ENCODE results near the gene GRK6.

Gene GRK6

DNA sequence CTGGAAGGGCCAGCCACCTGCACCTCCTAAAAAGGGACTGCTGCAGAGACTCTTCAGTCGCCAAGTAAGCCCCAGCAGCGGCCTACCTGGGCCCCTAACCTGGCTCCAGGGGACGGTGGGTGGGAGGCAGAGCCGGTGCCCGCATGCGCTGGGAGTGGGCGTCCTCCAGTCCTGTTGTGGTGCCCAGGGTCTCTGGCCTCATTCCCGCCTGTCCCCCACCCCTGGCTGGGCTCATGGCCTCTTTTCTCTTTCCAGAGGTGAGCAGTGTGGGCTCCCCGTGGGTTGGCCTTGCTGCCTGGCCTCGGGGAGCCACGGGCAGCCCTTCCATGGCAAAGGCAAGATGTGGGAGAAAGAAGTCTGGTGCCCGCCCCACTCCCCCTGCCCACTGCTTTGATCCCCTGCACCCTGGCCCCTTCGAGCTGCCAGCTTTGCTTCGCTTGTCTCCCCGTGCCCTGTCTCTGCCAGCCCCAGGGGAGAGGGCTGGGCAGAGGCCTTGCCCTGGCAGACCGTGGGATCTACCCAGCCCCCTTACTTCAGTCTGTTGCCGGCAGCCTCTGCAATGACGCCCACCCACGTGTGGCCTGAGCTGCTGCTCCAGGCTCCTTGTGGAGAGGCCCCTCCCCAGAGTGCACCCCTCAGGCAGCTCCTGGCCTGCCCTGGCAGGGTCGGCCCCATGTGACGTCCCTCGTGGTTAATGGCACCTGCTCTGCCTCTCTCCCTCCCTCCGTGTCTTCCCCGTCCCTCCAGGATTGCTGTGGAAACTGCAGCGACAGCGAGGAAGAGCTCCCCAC is 14.7 kb downstream of the GRK6 start:
- DNase-seq = no peak

DNA sequence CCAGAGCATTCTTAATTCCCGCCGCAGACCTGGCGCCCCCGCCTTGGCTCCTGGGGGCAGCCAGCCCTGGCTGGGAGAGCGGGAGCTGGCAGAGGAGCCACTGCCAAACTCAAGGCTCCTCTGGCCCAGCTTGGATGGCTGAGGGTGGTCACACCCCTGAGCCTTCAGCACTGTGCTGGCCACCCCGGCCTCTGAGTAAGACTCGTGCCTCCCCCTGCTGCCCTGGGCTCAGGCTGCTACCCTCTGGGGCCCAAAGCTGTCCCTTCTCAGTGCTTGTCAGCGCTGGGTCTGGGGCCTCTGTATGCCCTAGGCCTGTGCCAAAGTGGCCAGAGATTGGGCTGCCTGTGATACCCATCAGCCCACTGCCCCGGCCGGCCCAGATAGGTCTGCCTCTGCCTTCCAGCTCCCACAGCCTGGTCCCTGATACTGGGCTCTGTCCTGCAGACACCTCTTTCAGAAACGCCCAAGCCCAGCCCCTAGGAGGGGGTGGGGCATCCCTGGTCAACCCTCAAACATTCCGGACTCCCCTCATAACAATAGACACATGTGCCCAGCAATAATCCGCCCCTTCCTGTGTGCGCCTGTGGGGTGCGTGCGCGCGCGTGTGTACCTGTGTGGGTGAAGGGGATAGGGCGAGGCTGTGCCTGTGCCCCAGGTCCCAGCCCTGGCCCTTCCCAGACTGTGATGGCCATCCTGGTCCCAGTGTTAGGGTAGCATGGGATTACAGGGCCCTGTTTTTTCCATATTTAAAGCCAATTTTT is 15.8 kb downstream of the GRK6 start:
- no peak for DNase-seq

DNA sequence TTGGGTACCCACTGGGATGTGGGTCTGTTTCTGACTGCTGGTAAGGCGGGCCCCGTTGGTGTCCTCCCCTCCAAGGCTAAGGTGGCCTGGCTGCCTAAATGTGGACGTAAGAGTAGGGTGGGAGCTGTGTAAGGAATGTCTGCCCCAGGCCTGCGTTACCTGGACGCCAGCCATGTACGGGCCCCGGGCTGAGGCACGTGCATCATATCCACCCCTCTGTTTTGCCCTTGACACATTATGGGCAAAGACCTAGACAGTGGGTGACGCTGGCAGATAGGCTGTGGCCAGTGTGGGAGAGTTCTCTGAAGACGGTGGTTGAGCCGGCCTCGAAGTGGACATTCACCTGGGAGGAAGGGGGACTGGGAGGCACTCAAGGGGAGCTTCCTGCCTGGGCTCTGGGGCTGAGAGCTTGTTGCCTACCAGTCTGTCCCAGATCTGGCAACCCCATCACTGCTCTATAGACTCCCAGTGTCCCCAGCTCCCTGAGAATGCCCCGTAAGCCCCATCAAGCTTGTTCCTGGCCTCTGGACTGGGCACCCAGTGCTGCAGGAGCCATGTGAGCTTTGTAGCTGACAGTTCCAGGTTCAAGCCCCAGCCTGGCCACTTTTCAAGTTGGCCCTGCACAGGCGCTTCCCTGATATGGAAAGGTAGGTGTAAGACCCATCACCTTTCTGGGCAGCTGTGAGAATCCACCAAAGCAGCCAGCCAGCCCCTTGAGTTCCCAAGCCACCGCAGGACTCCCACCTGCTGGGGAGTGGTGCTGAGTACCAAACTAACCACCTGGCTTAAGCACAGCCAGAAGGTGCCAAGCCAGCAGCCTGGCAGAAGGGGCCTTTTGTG is 16.9 kb downstream of the GRK6 start:
- DNase-seq = no peak

DNA sequence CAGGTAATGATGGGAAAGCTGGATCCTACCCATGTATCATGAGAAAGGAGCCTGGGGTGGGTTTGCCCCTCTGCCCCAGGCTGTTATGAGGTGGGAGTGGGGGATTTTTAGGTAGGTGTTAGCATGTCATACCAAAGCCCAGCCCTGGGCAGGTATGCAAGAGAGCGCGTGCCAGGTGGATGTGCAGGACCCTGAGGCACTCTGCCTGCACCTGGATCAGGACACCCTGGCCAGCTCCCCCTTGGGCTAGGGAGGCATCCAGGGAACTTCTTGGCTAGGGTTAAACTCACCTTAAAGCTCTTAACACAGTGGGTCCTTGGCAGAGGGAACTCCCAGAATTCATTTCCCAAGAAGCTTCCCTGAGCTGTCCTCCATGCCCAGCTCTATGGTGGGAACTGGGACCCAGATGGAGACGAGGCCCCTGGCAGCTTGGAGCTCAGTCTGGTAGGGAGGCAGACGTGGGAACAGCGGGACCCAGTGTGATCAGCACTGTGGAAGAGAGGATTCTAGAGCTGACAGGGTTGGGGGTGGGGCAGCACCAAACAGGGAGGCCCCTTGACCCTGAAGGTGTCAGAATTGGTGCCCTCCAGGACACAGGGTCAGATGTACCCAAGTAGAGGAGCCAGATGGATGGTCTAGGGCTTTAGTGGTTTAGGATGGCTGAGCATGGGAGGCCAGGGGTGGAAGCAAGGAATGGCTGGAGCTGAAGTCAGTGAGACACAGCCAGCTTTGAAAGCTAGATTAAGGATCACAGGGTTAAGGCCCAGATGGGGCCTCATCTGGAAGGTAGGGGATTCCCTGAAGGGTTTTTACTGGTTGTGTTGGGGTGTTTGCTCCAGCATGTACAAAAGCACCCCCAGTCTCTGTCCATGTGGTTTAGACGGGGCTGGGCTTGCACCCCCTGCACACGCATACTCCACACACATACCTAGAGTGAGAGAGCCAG is 17.9 kb downstream of the GRK6 start:
- peak; percentile 65 for DNase-seq

DNA sequence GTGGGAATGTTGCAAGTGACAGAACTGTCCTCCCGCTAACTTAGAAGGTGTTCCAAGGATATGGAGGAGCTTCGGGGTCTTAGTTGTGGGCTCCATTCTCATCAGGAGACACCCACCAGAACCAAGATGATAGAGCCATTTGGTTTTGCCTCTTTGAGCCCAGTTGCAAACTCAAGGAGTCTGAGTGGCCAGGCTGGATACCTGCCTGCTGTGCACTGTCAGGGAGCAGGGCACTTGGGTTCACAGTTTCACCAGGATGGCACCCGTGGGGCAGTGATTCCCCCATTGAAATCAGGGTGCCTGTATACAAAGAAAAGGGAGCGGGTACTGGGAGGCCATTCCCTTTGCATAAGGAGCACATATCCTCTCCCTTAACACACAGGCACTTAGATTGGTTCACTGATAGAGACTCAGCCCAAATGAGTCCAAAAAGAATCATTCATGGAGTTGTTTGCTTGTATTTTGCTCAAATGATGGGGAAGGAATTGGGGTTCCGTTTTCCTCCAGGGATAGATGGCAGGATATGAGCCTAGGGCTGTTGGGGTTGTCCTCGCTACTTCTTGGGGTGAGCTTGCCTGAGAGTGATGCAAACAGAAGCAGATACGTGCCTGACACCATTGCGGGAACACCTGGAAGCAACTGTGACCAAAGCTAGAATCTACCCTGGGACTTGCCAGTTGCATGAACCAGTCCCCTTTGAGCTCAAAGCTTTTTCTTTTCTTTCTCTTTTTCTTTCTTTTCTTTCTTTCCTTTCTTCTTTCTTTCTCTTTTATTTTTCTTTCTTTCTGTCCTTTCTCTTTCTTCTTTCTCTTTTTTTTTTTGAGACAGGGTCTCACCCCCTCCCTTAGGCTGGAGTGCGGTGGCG is 18.8 kb downstream of the GRK6 start:
- DNase-seq = peak; percentile 54

DNA sequence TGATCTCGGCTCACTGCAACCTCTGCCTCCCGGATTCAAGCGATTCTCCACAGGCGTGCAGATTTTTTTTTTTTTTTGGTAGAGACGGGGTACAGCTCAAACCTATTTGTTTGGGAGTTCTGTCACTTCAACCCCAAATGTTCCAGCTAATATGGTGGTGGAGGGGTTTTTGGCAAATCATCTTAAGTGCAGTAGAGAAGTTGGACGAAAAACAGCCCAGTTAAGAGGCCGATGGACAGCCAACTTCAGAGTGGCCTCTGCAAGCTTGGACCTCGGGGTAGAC is 19.4 kb downstream of the GRK6 start:
- DNase-seq = peak; percentile 26

DNA sequence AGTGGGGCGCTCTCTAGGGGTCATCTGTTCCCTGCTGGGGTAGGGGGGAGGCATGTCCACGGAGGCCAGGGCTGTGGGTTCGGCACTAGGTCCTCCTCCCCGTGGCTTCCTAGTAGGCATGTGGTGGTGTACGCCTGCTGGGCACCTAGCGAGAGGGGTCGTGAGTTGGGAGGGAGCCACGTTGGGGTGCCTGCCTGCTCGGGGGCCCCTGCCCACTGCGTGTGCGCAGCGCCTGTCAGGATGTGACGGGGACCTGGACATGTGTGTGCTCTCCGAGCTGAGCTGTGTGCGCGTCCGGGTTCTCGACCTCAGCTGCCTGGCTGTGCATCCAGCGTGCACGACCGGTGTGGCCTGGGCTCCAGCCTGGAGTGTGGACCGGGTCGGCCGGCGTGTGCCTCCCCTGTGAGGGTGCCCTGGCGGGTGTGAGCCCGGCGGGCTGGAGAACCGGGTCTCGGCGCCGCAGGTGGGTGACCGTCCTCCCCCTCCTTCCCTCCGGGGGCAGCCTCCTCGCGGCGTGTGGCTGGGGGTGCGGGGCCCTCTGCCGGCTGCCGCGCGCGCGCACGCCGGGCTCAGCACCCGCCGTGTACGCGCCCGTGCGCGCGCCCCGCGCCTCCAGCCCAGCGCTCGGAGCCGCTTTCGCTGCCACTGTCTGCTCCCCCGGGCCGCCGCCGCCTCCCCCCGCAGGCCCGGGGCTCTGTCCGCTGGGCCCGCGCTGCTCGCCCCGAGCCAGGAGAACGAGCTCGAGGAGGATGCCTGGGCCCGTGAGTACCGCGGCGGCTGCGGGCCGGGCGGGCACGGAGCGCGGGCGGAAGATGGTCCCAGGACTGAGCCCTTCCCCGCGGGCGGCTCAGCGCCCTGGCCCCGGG is 20.0 kb downstream of the GRK6 start, which contains the start of gene PRR7:
TSS of gene PRR7 (plus strand) at position 615 of the 866 bp plus-strand sequence. CDS start 8,254 bp downstream, outside the sequence.
- DNase-seq = peak; percentile 81

DNA sequence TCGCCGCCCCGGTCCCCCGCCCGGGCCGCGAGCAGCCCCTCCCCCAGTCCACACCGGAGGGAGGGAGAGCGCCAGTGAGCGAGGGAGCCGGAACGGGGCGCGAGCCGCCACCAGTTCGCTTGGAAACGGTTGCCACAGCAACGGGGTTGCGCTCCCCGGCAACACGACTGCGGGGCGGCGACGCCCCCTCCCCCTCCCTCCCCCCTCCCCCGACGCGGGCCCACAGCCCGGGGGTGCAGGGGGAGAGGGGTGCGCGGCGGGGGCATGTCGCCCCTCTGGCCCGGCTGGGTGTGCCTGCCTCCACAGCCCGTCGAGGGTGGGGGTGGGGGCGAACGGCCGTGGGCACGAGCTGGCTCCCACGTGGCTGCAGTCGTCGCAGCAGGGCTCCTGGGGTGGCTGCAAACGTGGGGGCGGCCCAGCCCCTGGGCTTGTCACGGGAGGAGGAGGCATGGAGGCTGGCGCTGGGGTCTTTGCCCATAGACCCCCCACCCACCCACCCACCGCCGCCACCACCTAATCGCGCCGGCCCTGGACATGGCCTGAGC is 20.7 kb downstream of the GRK6 start:
- DNase-seq = peak; percentile 88

DNA sequence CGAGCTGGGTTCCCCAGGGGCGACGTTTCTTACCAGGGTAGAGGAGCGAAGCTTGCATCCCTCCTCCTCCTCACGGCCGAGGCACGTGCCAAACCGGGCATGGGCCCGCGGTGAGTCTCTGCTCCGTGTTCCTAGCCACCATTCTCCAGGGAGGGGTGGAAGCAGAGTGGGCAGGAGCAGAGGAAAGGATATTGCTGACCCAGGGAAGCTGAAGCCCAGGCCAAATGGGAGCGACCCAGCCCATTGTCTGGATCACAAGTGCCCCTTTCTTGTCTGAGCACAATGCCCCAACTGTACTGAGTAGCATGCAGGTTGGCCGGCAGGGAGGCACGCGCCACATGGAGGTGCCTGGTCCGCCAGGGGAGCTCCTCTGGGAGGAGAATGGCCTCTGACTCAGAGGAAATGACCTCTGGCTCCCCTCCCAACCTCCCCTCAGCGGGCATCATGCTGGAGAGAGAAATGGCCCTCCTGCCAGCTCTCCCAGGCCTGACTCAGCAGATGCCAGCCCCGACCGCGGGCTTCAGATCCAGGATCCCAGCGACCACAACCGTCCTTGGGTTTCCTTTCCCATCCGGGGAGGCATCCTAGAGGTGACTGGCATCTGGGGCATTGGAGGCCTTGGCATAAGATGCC is 21.3 kb downstream of the GRK6 start:
- DNase-seq = no peak

DNA sequence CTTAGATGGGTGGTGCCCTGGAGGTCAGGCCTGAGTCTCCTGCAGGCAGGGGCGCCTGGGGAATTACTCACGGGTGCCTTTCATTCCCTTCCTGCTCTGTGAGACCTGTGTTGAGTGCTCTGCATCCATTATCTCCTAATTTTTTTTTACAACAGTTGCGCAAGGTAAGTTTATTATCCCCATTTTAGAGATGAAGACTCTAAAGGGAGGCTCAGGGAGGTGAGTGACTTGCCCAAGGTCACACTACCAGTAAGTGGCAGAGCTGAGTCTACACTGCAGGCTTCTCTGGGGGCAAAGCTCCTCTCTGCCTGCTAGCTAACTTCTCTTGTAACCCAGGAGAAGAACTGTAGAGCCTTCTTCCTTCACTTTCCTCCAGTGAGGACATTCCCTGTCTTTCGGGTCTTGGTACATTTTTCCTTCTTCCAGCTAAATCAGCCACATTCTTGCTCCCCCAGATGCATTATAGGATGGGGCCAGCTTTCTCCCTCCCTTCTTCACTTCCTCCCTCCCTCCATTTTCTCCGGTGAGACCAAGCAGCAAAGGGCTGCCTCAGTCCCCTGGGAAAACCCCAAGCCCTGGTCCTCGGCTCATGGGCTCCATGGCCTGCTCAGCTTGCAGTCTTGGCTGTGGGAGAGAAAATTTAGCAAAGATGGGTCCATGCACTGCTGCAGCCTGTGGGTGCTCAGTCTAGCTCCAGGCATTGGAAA is 21.9 kb downstream of the GRK6 start:
- DNase-seq = no peak

DNA sequence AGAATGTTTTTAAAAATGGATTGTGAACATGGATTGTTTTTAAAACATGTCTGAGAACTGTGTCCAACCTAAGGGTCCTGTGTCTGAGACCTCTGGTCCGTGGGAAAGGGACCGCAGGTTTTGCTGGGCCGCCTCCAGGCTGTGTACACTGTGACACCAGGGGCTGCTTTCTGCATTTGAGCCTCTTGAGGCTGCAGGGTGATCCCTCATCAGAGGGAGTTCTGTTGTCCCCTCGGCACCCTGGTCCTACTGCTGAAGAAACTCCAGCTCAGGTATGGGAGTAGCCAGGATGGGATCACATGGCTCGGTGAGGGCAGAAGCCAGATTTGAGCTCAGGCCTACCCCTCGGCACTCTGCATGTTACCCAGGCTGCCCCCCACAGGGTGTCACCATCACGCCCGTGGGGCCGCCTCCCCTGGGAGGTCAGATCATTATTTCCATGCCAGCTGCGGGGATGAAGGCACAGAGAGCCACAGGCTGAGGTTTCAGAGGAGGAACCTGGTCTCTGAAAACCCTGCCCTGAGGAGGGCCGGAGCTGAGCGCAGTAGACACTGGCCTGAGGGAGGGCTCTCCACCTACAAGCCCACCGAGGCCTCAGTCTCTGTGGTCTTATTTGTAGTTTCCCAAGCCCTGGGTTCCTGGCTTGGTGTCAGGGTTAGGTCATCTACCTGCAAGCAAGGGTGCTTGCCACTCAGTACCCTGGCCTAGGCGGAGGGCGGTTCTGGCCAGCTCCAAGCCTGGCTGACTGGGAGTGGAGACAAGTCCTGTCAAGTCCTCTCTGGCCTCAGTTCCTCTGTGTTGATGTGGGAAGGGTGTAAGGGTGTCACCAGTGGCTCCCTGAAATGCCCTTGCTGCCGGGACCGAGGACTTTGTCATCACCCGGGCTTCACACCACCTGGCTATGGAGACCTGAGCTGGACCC is 22.9 kb downstream of the GRK6 start:
- no peak for DNase-seq

DNA sequence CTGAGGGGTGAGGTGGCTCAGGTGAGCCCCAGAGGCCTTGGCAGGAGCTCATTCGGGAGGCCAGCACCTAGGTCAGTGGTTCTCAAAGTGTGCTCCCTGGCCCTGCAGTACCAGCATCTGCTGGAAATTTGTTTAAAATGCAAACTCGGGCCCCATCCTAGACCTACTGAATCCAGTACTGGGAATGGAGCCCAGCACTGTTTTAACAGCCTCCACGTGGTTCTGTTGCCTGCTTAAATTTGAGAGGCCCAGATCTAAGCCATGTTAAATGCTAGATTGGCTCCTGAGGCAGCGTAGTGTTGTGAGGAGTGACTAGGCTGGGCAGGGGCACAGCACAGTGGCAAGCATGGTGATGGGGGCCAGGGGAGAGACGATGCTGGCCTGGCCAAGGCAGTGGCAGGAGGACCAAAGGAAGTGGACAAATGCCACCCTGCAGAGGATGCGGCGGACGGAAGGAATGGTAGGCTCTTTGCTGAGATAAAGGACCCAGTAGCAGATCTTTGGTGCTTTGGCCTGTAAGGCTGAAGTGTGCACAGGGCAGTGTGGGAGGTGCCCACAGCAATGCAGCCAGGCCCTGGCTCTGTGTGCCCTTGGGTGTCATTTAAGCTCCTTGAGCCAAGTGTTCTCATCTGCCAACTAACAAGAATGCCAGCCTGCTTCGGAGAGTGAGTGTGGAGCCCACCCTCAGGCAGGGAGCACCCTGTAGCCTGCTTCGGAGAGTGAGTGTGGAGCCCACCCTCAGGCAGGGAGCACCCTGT is 24.4 kb downstream of the GRK6 start:
- DNase-seq = no peak

DNA sequence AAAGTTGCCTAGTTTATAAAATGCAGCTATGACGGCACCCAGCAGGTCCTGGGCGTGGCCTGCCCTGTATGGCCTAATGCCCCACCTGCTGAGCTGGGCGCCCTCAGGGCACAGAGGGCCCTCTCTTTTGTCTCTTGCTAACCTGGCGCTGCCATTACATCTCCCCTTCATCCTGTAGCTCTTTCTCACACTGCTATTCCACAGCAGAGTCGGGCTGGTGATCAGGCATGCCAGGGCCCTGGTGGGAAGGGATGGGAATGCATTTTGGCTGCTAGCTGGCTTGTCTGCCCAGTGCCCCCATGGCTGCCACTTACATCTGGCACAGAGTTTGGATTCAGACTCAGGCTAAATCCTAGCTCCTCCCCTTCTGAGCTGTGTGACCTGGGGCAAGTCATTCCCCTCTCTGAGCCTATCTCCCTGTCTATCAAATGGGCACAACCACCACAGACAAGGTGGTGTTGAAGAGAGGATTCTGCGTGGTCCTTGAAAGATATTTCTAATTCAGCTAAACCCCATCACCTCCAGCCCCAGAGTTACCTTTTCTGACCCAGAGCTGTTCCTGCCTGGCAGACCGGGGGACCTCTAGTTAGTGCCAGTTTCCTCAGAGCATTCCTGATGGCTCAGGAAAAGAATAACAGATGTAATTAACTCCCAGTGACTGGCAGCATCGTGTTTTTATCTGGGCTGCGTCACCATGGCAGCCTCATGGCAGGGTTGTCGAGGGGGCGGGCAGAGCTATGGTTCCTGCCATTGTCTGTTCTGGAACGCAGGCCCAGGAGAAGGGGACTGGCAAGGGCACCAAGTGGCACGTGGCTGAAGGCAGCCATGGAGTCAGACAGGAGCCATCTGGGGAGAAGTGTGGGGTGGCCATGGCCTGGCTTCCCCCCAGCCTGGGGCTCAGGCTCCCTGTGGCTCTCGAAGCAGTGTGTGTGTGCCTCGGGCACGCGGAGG is 26.5 kb downstream of the GRK6 start:
- DNase-seq = no peak

DNA sequence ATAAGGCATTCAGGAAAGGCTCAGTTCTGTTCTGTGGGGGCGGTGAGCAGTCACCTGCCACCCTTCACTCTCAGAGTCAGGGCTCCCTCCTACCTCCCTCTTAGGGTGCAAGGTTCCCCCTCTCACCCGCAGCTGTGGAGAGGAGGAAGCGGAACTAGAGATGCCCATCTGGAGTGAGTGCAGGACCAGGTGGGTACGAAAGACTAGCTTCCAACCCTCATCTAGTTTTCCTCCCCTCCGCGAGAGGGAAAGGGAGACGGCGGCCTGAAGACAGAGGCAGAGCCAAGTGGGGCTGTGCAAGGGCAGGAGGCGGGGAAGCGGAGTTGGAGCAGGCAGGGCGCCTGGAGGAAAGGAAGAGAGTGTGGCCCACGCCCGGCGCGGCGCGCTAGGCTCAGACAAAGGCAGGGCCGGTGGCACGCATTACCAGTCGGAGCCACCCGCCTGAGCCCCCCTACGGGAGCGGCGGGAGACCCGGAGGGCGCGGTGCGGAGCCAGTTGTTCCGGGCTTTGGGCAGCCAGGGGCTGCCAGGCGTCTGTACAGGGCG is 27.4 kb downstream of the GRK6 start:
- no peak for DNase-seq

DNA sequence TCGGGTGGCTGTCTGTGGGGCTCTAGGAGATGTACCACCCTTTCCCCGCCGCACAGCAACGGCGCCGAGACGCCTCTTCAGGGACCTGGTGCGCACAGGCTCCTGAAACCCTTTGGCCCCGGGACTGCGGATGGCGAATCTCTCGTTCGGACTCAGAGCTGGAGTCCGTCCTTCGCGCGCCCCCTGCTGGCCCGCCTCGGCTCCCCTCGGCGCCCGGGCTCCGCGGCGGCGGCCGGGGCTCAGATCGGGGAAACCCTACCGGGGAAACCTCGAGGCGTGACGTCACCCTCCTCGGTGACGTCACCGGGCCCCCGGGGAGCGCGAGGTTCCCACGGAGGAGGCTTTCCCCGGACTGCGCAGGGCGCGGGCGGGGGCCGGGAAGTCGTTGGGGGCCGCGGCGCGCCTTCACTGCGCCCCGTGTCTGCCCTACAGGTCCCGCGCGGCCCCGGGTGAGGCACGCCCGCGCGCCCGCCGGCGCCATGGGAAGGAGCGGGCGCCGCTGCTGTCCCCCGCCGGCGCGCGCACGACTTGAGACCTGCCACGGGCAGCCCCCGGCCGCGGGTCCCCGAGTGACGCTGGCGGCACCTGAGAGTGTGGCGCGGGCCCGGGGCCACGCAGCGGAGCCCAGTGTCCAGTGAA is 28.0 kb downstream of the GRK6 start:
- peak; percentile 96 for DNase-seq

All from CD4-positive, alpha-beta T cell treated with Interleukin-10 for 1 hour (primary cell).